WERI-Rb-1 (cell line): ENCODE data around the gene MACROD2.

Experiments used
- DNase-seq: peaks from one replicate; pipeline ENCODE4 v3.0.0-alpha.2; 2020
- H3K27ac ChIP-seq: fragments of 250-450 bp; sonication (Bioruptor Pico); 2 replicates; pipeline ENCODE4 v1.5.1; 2020; ENCODE audit warnings: mild to moderate bottlenecking, moderate library complexity
- H3K27me3 ChIP-seq: fragments of 250-450 bp; sonication (Bioruptor Pico); 2 replicates; pipeline ENCODE4 v1.5.1; 2021; ENCODE audit warnings: mild to moderate bottlenecking, low read depth, moderate library complexity; ENCODE audit not compliant: insufficient read depth, severe bottlenecking
- H3K36me3 ChIP-seq: fragments of 250-450 bp; sonication (Bioruptor Pico); 2 replicates; pipeline ENCODE4 v1.5.1; 2020; ENCODE audit warnings: mild to moderate bottlenecking, moderate library complexity
- H3K4me3 ChIP-seq: 2 replicates; pipeline ENCODE4 v1.5.1; 2011; ENCODE audit warnings: low read depth, mild to moderate bottlenecking, control low read depth, low read length
- H3K9me3 ChIP-seq: fragments of 250-450 bp; sonication (Bioruptor Pico); 2 replicates; pipeline ENCODE4 v1.5.1; 2021; ENCODE audit warnings: mild to moderate bottlenecking, moderate library complexity; ENCODE audit not compliant: severe bottlenecking
- TF ChIP-seq, protein P1 (sequence below): IDR thresholded peaks from 2 replicates; pipeline ENCODE4 v1.5.1; 2011; ENCODE audit warnings: low read depth, mild to moderate bottlenecking, control low read depth, inconsistent platforms, low read length

MACROD2 gene

DNA sequence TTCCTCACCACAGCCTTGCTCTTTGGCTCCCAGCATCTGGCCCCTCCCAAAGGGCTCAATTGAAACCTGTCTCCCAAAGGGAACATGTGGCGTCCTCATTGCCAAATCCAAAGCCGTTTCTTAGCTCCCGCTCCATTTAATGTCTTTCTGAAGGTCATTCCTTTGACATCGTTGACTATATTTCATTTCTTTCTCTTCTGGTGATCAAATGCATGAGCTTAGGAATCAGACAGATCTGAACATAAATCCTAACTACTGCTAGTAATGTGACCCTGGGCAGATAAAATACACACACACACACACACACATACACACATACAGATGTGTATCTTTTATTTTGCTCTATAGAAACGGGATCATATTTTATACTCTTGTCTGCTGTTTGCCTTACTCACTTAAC is 1306.8 kb downstream of the MACROD2 start:
- DNase-seq = no peak
- Histone ChIP-seq H3K9me3 (no peaks in the 10 kb centered on the region), H3K4me3 (no peak overlapping the region), H3K36me3 (no peaks in the 10 kb centered on the region), H3K27me3 (no peaks in the 10 kb centered on the region), H3K27ac (no peak overlapping the region)
- TF ChIP-seq, protein P1, sequence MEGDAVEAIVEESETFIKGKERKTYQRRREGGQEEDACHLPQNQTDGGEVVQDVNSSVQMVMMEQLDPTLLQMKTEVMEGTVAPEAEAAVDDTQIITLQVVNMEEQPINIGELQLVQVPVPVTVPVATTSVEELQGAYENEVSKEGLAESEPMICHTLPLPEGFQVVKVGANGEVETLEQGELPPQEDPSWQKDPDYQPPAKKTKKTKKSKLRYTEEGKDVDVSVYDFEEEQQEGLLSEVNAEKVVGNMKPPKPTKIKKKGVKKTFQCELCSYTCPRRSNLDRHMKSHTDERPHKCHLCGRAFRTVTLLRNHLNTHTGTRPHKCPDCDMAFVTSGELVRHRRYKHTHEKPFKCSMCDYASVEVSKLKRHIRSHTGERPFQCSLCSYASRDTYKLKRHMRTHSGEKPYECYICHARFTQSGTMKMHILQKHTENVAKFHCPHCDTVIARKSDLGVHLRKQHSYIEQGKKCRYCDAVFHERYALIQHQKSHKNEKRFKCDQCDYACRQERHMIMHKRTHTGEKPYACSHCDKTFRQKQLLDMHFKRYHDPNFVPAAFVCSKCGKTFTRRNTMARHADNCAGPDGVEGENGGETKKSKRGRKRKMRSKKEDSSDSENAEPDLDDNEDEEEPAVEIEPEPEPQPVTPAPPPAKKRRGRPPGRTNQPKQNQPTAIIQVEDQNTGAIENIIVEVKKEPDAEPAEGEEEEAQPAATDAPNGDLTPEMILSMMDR = no peak

DNA sequence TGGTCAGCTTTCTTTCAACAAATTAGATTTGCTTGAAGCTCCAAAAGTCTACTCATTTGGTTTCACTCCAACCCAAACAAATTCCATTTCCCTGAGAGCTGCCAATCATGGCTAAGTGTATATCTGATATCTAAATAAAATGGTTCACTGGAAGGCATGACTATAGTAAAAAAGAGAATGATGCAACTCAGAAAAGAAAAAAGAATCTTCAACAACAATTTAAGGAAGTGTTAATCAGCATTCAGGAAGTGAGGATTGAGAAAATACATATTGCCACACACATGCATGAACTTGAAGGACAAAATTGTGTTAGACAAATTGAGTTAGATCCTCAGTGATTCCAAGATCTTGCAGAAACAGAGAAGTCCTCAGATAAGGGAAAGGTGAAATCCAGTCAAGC is 1315.0 kb downstream of the MACROD2 start:
- no peak overlapping the region for H3K27ac ChIP-seq
- TF ChIP-seq, protein P1 = no peak
- DNase-seq = no peak

DNA sequence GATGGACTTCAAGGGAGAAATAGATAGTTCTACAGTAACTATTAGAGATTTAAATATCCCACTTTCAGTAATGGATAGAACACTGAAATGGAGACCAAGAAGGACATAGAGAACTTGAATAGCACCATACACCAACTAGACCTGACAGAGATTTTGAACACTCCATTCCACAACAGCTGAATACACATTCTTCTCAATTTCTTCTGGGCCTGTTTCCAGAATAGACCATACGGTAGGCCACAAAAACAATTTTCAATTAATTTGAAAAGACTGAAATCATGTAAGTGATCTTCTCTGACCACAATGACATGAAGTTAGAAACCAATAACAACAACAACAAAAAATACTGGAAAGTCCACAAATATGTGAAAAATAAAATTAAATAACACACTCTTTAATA is 1321.2 kb downstream of the MACROD2 start:
- Histone ChIP-seq H3K4me3 (no peak overlapping the region), H3K27ac (no peak overlapping the region), H3K9me3 (no peaks in the 10 kb centered on the region), H3K27me3 (no peaks in the 10 kb centered on the region), H3K36me3 (no peaks in the 10 kb centered on the region)
- no peak for DNase-seq
- TF ChIP-seq, protein P1 = no peak

More for the DNA sequence above, 1315.0 kb downstream of the MACROD2 start:
- Histone ChIP-seq H3K4me3 (no peak overlapping the region), H3K27me3 (no peaks in the 10 kb centered on the region), H3K36me3 (no peaks in the 10 kb centered on the region), H3K9me3 (no peaks in the 10 kb centered on the region)

DNA sequence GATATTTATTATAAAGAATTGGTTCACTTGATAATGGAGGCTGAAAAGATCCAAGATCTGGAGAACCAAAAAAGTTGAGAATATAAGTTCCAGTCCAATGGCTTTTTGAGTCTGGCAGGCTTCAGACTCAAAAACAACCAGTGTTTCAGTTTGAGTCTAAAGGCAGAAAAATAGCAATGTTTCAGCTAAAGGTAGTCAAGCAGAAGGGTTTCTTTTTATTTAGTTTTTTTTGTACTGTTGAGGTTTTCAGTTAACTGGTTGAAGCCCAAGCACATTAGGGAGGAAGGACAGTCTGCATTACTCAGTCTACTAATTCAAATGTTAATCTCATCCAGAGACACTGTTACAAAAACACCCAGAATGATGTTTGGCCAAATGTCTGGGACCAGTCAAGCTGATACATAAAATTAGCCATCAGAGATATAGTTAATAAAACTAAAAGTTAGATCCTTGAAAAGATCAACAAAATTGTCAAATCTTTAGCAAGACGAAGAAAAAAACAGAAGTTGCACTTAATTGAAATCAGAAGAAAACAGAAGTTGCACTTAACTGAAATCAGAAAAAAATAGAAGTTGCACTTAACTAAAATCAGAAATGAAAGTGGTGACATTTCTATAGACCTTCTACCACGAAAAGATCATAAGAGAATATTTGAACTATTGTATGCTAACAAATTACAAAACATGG is 1322.4 kb downstream of the MACROD2 start:
- TF ChIP-seq, protein P1 = no peak

DNA sequence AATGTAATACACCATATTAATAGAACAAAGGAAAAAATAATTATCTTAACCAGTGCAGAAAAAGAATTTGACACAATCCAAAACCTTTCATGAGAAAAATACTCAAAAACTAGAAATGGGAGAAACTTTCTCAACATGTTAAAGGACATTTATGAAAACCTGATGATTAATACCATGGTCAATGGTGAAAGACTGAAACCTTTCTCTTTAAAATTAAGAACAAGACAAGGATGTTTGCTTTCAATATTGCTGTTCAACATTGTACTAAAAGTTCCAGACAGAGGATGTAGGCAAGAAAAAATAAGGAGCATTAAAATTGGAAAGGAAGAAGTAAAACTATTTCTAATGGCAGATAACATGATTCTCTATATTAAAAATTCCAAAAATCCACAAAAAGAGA is 1323.4 kb downstream of the MACROD2 start:
- no peaks in the 10 kb centered on the region for H3K27me3 ChIP-seq
- DNase-seq = no peak
- H3K9me3 ChIP-seq = no peaks in the 10 kb centered on the region
- H3K4me3 ChIP-seq = no peak overlapping the region
- H3K27ac ChIP-seq = no peak overlapping the region
- H3K36me3 ChIP-seq = no peaks in the 10 kb centered on the region
- TF ChIP-seq, protein P1 = no peak

More for the DNA sequence above, 1322.4 kb downstream of the MACROD2 start:
- H3K27me3 ChIP-seq = no peaks in the 10 kb centered on the region
- no peak for DNase-seq
- H3K27ac ChIP-seq = no peak overlapping the region
- H3K36me3 ChIP-seq = no peaks in the 10 kb centered on the region
- no peak overlapping the region for H3K4me3 ChIP-seq
- no peaks in the 10 kb centered on the region for H3K9me3 ChIP-seq

DNA sequence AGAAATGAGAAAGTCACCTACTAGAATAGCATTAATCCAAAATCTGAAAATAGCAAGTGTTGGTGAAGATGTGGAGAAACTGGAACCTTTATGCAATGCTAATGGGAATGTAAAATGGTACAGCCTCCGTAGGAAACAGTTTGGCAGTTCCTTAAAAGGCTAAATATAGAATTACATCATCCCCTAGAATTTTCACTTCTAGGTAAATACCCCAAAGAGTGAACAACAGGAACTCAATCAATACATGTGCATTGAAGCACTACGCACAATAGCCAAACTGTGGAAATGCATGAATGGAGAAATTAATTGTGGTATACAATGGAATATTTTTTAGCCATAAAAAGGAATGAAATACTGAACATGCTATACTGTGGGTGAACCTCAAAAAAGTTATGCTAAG is 1324.1 kb downstream of the MACROD2 start:
- Histone ChIP-seq H3K27ac (no peak overlapping the region), H3K27me3 (no peaks in the 10 kb centered on the region), H3K9me3 (no peaks in the 10 kb centered on the region), H3K4me3 (no peak overlapping the region), H3K36me3 (no peaks in the 10 kb centered on the region)
- TF ChIP-seq, protein P1 = no peak
- no peak for DNase-seq
